GM19395 (cell line): ENCODE measurements around the gene AATK.
"Not testable (repeated sequence)": the region's sequence is repeated elsewhere in the genome, so short reads cannot be mapped to it uniquely, and the experiment has no call there.

Experiments used
- ATAC-seq: cut with Tn5 transposase; IDR thresholded peaks from one replicate; pipeline ENCODE4 v1.9.1; 2021; ENCODE audit warnings: mild to moderate bottlenecking, moderate library complexity; ENCODE audit not compliant: unreplicated experiment

Gene AATK

GRCh38 chr17:81163703-81164370 is 2.2 kb downstream of the AATK start:
- ATAC-seq, result no peak

- no peak for ATAC-seq
Observed at GRCh38 chr17:81163051-81163695, 2.8 kb downstream of the AATK start.

- ATAC-seq, result no peak
Observed at GRCh38 chr17:81162491-81162890, 3.5 kb downstream of the AATK start.

GRCh38 chr17:81161972-81162371 is 4.0 kb downstream of the AATK start:
- no peak for ATAC-seq

GRCh38 chr17:81161536-81161935 is 4.5 kb downstream of the AATK start:
- ATAC-seq, result no peak

- no peak for ATAC-seq
Observed at GRCh38 chr17:81160747-81161453, 5.1 kb downstream of the AATK start.

GRCh38 chr17:81160306-81160705 is 5.7 kb downstream of the AATK start:
- no peak for ATAC-seq

- no peak for ATAC-seq
Observed at GRCh38 chr17:81159611-81160265, 6.3 kb downstream of the AATK start.

- ATAC-seq, result no peak
Observed at GRCh38 chr17:81158688-81159590, 7.1 kb downstream of the AATK start.

- ATAC-seq, result no peak
Observed at GRCh38 chr17:81157848-81158687, 8.0 kb downstream of the AATK start.

- no peak for ATAC-seq
Observed at GRCh38 chr17:81156866-81157805, 8.9 kb downstream of the AATK start.

GRCh38 chr17:81154961-81155360 is 11.1 kb downstream of the AATK start:
- ATAC-seq, result no peak

GRCh38 chr17:81154016-81154415 is 12.0 kb downstream of the AATK start:
- not testable (repeated sequence) for ATAC-seq

- no peak for ATAC-seq
Observed at GRCh38 chr17:81153340-81153803, 12.6 kb downstream of the AATK start.

- no peak for ATAC-seq
Observed at GRCh38 chr17:81152288-81152828, 13.7 kb downstream of the AATK start.

- ATAC-seq, result no peak
Observed at GRCh38 chr17:81151278-81151677, 14.7 kb downstream of the AATK start.

- no peak for ATAC-seq
Observed at GRCh38 chr17:81150377-81151077, 15.5 kb downstream of the AATK start.
